ENCODE measurements around the gene NME5.

The NME5 gene

DNA sequence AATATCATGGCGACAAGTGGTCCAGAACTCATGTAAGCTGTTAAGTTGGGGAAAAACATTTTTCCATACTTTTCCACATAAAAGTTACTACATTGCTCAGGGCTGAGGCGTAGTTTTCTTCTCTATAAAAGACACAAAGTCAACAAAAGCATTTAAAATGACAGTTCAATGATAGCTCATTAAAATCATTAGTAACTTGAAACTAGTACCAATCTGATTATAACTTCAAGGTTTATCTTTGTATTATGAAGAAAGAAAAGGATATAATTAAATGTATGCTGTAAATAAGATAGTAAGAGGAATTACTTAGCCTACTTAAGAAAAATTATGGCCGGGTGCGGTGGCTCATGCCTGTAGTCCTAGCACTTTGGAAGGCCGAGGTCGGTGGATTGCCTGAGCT lies 9.9 kb downstream of the NME5 start:
- DNase-seq, result no peak

DNA sequence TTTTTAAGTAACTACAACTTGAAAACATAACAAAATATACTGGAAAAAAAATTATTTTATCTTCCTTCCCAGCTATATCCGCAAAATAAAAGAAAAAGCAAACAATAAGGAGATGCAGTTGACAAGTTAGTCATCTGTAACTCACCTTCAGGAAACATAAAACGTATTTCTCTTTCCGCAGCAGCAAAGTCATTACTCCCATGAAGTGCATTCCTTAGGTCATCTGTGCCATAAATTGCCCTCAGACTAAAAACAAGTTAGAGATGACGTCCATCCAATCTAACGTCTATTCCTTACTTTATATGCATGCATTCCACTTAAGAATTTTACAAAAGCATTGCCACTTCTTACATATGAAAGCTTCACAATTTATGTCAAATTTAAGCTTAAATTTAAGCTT lies 10.9 kb downstream of the NME5 start:
- DNase-seq, result no peak

DNA sequence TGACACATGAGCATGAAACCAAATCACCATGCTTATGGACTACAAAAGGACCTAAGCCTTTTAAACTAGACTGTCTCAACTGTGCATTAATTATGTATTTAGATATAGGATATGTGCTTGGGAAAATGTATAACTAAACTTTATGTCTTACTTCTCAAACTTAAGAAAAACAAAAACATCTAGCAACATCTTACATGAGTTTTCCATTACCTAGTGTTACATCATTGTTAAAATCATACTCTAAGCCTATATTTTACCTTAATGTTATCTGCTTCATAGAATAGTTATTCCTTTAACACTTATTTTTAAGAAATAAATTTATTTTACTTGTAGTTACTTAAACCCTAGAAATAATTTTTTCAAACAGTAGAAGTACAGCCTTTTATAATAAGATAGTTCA lies 24.0 kb downstream of the NME5 start:
- no peak for DNase-seq

DNA sequence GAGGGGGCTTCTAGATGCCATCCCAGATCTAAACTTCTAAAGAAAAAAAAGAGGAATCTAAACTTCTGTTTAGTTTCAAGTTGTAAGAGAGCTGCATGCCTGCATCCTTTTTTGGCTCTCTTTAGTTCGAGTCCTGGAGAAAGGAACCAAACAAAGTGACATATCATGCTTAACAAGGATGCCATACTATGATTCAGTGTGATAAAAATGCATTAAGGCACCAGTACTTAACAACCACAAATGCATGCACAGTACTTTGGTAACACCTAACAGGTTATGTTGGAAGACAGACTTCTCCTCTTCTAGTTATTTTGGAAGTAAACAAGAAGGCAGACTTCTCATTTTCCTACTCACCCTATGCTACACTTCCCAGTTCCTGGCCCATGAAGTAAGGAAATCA lies 27.3 kb downstream of the NME5 start:
- no peak for DNase-seq

DNA sequence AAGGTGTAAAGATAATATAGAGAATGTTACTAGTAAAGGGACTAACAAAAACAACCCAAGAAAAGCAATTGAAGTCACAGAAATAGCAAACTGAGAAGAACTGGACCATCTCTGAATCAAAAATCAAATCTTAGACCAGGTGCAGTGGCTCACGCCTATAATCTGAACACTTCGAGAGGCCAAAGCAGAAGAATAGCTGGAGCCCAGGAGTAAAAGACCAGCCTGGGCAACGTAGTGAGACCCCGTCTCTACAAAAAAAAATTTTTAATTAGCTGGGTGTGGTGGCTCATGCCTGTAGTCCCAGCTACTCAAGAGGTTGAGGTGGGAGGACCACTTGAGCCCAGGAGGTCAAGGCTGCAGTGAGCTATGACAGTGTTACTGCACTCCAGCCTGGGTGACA lies 28.0 kb downstream of the NME5 start:
- no peak for DNase-seq

DNA sequence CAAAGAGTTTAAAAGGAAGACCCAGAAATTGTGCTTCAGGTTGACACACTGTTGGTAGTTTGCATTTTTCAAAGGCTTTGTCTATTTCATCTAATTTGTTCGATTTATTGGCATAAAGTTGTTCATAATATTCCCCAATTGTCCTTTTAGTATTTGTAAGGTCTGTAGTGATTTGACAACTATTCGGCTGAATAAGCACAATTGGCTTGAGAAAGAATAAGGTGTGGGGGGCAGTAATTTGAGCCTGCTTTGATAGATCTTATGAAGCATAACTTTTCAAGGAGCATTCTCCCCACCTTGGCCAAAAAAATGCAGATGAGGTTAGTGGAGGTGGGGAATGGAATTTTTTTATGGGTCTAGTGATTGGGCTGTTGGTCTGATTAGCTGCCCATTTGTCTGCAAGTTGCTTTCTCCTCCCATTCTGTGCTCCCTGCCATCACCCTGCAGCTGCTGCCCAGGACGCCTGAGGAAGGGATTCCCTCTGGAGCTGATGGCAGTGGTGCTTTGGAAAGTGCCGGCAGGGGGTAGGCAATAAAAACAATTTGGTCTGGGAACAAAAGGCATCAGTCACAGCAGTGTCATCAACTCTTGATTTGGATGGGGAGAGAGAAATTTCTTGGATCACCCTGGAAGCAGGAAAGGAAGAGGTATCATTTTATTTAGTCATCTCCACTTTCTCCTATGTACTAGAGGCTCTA lies 28.8 kb downstream of the NME5 start:
- no peak for DNase-seq

DNA sequence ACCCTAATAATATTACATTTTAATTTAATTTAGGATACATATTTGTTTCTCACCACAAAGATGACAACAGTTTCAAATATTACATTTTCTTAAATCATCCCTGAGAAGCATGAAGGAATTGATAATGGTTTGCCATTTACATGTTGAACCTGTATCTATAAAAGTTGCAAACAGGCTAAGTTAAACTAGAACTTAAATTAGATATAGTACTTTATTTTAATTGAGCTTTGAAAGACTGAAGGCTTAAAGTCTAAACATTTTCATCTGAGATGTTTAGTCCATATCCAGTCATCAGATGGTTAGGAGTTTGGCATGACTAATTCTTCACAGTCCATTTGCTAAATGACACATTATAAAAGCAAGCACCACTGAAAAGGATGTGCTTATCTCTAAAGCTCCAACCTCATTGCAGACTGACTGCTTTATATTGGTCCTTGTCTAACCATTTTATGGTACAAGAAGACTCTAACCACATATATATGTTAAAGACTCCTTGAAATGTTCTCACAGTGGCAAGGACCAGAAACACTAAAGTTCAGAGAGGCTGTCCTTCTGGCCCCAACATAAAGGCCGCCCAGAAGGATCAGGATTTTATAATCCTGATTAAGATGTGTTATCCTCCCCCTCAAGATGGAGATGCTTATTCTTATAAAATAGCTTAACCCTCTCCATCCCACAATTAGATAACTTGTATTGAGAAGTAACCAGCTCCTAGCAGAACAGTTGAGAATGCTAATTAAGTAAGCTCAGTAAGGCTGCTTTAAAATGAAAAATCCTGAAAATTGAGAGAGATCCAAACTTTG lies 29.6 kb downstream of the NME5 start:
- no peak for DNase-seq

DNA sequence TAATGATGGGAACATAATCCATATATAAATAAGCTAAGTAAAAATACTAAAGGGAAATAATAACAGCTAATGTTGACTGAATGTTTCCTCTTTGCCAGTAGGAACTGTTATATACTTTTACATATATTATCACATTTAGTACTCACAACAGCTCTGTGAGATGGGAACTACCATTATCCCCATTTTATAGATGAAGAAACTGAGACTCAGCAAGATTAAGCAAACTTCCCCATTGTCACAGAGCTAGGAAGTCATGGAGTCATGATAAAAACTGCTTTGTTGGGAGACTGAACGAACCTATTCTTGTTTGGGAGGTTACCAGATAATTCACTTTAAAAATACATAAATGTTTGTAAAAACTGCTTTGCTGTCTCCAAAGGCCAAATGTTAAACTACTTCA lies 32.0 kb downstream of the NME5 start:
- no peak for DNase-seq

DNA sequence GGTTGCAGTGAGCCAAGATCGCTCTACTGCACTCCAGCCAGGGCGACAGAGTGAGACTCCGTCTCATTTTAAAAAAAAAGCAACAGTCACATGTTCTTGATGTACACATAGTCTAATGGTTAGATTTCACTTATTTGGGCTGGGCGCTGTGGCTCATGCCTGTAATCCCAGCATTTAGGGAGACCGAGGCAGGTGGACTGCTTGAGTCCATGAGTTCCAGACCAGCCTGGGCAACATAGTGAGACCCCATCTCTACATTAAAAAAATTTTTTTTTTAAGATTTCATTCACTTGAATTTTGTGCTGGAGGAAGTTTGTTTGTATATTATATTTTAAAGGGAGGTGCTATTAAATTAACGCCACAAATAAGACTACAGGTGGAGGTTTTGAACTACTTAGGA lies 33.5 kb downstream of the NME5 start:
- no peak for DNase-seq

DNA sequence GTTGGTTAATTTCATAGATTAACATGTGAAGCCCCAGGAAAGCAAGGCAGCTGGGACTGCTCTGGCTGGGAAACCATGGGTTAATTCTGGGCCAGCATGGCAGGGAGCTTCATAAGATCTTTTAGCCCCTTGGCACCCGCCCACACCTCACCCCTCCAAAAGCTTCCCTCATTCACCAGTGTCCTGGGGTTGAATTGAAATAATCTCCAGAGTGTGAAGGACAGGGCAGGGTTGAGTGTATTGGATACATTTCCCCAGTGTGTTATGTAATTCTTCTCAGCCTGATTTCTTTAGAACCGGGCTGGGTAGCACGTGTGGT lies 36.0 kb downstream of the NME5 start:
- no peak for DNase-seq

DNA sequence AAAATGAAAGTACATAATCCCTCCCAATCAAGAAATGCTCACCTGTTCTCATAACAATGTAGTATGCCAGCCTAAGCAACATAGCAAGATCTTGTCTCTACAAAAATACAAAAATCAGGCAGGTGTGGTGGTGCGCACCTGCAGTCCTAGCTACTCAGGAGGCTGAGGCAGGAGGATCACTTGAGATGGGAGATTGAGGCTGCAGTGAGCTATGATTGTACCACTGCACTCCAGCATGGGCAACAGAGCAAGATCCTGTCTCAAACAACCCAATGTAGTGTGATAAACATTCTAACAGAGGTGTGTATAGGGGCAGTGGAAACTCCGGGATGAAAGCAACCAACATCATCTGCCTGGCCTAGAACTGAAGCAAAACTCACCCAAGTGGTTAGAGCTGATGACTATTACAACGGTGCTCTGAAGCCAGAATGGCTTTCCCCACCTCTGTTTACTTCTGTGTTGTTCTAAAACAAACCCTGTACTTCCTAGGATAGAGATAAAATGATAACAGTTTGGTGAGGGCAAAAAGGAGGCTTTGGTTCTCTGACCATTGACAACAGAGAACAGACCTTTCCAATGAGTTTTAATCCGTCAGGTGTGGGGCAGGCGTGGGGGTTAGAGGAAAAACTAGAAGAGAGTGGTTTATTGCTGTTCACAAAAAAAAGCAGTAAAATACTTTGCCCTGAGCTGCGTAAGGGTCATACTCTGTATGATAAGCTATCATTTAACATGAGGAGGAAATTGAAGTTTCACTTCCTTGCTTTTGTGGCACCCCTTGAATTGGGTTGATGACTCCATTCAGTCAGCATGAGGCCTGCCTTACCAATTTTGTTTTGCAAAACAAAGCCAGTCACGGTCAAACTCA lies 36.5 kb downstream of the NME5 start:
- DNase-seq, result no peak

DNA sequence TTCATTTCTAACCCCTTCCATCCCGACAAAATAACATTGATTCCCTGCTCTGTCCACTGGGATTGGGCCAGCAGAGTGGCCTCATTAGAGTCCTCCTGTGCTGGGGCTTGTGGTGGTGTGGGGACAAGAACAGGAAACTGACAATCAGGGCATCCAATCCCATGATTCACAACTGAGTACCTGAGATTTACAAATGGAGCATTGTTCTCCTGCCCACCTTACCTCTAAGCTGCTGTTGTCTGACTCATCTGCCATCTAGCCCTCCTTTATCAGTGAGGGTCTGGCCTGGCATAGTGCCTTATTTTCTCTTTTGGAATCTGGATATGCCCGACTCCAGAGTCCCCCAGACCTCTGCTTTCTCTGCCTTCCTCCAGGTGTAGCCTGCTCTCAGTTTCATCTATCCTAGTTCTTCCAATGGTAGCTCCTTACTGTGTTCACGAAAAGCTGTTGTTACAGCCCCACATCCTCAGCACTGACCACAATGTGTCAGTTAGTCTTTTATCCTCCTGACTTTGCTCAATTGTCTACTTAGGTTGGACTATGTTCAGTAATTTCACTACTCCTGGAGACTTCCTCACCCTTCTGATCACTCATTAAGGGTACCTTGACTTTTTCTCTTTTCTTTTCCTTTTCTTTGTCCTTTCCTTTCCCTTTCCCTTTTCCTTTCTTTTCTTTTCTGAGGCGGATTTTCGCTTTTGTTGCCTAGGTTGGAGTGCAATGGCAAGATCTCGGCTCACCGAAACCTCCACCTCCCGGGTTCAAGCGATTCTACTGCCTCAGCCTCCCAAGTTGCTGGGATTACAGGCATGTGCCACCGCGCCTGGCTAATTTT lies 42.0 kb downstream of the NME5 start:
- DNase-seq, result no peak

DNA sequence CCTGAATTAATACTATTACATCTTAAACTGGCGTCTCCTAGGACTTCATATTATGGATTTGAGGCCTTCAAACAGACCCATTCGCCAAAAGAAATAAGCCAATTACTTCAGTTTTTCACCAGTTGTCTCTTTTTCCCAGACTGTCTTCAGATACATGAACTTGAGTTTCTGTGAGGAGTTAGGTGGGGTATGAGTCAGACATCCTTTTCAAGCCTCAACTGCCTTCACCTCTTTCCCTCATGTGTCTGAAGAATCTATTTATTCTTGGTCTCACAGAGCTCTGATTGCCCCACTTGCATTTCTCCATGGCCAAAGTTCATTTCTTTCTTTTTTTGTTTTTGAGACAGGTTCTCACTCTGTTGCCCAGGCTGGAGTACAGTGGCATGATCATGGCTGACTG lies 42.9 kb downstream of the NME5 start:
- no peak for DNase-seq

DNA sequence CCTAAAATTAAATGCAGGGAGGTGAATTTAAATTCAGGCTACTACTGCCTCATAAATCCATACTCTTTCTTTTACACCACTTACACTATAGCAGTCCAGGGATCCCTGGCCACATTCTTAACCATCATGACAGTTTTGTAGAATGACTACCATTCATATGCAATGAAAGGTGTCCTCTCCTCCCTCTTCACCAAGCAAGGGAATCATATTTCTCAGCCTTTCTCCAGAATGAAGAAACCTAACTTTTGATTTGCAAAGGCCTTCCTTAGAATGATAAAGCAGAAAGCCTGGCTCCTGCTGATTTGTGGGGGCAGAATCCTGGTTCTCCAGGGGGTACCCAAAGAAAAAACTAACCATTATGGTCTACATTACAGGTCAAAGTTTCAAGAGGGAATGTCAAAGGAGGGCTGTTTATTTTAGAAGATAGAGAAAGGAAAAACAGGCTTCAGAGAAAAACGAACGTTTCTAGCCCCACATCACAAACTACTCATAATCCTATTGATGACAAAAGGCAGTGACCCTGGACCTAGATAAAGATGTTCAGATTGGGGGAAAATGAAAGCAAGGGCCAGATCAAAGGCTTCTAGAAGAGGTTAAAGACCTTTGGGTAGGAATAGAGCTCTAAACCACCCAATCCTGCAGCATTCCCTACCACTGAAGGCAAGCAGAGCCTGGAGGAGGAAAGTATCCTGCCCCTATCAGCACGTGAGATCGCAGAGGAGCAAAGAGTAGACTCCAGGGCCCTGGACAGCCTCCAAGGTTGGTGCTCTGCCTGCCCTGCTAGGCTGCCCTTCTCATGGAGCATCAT lies 43.9 kb downstream of the NME5 start:
- no peak for DNase-seq

DNA sequence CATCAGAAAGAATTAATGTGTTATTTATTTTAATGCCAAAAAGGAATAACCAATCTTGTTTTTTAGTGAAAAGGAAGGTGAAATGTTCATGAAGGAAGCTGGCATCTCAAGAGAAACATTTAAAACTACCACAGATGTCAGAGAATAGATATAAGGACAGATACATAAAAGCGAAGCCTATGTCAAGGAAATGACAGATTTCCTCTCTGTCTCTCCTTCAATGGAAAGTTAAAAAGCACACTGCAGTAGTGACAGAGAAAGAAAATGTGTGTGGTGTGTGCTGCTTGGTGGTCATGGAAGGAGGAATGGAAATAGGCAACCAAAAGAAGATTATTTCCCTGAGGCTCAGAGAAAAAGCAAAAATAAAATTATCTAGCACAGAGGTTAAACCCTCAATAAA lies 46.2 kb downstream of the NME5 start:
- DNase-seq, result no peak

DNA sequence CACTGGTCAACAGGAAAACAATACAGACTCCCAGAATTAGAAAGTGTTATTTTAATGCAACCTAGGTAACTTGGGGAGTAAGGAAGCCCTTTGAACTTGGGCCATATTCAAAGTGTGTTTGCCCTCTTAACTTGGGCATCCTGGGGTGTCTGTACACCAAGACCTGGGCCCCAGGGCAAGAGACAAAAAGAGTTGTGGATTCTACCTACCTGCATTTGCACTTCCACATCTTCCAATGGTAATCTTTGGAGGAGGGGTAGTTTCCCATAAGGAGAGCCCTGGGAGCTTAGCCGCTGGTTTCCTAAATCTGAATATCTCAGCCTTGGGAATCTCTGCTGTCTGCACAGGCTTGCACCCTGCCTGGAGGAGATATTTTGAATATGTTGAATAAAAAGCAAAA lies 46.9 kb downstream of the NME5 start:
- no peak for DNase-seq

DNA sequence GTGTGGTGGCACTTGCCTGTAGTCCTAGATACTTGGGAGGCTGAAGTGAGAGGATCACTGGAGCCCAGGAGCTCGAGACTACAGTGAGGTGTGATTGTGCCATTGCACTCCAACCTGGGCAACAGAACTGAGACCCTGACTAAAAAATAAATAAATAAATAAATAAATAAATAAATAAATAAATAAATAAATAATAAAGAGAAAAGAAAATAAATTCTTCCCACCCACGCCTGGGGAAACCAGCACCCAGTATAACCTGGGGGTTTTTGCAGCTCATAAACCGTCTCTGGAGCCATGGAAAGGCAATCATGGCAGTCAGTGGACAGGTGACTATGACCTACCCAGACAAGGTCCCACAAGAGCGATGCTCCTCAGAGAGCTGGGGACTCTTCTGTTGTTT lies 47.5 kb downstream of the NME5 start:
- no peak for DNase-seq

DNA sequence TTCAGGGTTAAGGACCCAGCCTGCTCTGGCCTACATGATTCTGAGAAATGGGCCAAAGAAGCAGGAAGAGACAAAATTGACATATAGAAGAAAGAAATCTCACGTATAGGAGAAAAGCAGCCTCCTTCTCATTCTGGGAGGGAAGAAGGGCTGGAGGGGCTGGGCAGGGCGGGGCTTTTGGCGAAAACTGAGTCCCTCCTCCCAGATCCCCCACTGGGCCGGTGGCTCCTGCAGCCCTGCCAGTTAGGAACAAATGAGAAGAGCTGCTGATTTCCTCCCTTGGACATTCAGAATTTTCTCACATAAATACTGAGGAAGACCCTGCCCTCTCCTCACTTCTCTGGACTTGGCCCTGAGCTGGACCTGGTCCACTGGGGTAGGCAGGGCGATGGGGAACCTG lies 55.5 kb downstream of the NME5 start, which contains the start of gene WNT8A:
Gene WNT8A, plus strand, starts transcription at position 332 of the 400 bp plus-strand sequence. CDS start 95 bp downstream, outside the sequence.
- no peak for DNase-seq

DNA sequence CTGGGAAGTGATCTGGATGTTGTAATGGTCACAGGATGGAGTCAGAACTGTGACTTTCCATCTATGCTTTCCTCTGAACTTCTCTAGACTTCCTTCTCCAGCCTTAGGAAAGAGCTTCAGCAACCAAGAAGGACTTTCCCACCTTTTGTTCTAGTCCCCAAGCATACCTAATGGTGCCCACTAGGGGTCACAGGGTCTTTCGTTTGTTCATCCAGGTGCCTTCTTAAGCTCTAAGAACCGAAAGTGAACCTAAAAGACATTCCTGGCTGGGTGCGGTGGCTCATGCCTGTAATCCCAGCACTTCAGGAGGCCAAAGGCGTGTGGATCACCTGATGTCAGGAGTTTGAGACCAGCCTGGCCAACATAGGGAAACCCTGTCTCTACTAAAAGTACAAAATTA lies 57.2 kb downstream of the NME5 start:
- DNase-seq, result no peak

DNA sequence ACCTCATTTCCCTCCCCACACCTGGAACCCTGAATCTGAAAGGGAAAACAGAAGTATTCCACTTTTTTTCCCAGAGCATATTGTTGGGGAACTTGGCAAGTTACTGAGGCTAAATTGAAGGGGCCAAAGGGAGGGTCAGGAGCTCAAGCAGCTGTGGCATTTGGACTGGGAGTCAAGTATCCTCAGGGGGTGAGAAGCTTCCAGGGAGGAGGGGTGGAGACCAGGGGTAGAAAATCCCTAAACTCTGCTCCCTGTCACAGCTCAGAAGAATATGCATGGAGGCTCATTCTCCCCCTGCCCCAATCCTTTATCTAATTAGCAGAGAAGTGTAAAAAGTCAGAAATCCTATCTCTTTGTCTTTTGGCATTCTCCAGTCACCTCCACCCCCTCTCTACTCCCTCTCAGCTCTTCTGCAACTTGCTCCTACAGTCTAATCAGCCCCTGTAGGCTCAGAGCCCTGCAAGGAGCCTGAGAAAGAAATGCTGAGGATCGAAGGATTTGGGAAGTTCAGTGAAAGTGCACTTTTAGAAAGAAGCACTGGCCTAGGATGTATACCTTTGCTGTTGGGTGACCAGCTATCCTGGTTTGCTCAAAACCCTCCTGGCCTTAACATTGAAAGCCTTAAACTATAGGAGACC lies 61.1 kb downstream of the NME5 start:
- DNase-seq, result no peak

DNA sequence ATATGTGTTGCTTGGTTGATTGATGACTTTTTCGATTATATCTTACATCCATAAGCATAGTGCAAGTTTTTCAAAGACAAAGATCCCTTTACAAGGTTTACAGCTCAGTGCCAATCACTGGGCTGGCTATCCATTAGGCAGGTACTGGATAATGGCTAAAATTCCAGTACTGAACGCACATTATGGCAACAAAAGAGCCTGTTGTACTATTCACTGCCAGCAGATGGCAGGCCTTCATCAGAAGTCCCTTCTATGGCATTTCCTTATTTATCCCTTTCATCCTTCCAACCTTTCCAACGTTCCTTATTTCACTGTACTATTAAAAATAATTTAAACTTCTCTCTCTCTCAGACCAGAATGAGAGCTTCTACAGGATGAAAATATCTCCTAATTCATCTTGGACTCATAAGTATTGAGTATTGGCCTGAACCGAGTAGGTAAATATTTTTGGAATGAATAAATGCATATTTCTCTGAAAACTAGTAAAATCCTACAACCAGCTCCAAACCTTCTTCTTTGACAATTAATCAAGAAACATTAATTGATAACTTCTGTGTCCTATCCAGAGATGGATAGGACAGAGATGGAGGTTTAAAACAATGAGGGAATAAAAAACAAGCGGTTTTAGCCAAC lies 62.0 kb downstream of the NME5 start:
- no peak for DNase-seq

Measured in KG1 (cell line).